Measurements from ENCODE around the gene SPAG16. TPM values are rescaled to one million over a fixed set of nuclear protein-coding genes. Genes with fewer than 3 reads are reported as not detected.

The SPAG16 gene
- total RNA-seq, 1 donor from 2014 or later = 20.6 TPM

DNA sequence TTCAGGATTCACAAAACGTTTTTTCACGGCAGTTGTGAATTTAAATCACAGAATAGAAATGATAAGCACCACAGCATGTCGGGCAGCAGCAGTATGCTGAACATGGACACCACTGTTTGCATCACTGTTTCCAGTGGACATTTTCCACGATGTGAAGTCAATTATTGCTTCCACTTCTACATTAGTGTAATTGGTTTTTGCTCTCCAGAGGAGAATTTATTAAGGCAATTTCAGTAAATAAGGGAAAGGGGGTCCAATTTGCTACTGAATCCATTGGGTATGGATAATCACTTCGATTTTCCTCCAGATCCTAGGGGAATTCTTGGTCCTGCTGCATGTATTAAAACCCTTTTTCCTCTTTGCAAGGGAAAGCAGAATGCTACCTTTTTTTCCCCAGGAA is 1096.4 kb downstream of the SPAG16 start:
- no peak for DNase-seq
- H3K4me3 ChIP-seq = no peak overlapping the region
- H3K27me3 ChIP-seq (ENCODE audit: low read depth) = no peaks in the 10 kb centered on the region
- intact Hi-C loops (cut with micrococcal nuclease) = no loop called here
- no peak overlapping the region for H3K27ac ChIP-seq (replicated peaks)
- H3K36me3 ChIP-seq = no peaks in the 10 kb centered on the region
- no peaks in the 10 kb centered on the region for H3K4me1 ChIP-seq
- no peaks in the 10 kb centered on the region for H3K9me3 ChIP-seq (replicated peaks)
- TF ChIP-seq CTCF (IDR thresholded peaks at IDR 0.05; ENCODE audit: borderline replicate concordance) = no peak

- no peak for TF ChIP-seq CTCF (IDR thresholded peaks at IDR 0.05; ENCODE audit: borderline replicate concordance)
- no peak overlapping the region for H3K27ac ChIP-seq (replicated peaks)
- H3K9me3 ChIP-seq (replicated peaks) = no peaks in the 10 kb centered on the region
- H3K4me1 ChIP-seq = no peaks in the 10 kb centered on the region
- no peak overlapping the region for H3K4me3 ChIP-seq
- DNase-seq = no peak
- H3K27me3 ChIP-seq (ENCODE audit: low read depth) = no peaks in the 10 kb centered on the region
- H3K36me3 ChIP-seq = no peaks in the 10 kb centered on the region
- intact Hi-C loops (cut with micrococcal nuclease) = no loop called here
Observed at GRCh38 chr2:214382229-214382628, 1098.0 kb downstream of the SPAG16 start.

DNA sequence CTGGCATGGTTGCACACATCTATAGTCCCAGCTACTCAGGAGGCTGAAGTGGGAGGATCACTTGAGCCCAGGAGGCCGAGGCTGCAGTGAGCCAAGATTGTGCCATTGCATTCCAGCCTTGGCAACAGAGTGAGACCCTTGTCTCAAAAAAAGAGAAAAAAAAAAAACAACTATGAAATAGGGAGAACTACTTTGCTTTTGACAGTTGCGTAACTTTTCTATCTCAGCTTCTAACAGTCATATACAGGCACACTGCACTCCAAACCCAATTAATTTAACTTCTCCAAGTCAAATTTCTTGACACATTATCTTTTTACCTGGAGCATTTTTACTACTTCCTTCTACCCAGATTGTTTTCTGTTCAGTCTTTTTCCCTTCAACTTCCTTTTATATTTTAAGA is 1102.5 kb downstream of the SPAG16 start:
- no peak overlapping the region for H3K27ac ChIP-seq (replicated peaks)
- no peaks in the 10 kb centered on the region for H3K27me3 ChIP-seq (ENCODE audit: low read depth)
- intact Hi-C loops (cut with micrococcal nuclease) = no loop called here
- no peaks in the 10 kb centered on the region for H3K4me1 ChIP-seq
- no peaks in the 10 kb centered on the region for H3K36me3 ChIP-seq
- no peak for TF ChIP-seq CTCF (IDR thresholded peaks at IDR 0.05; ENCODE audit: borderline replicate concordance)
- no peak for DNase-seq
- no peaks in the 10 kb centered on the region for H3K9me3 ChIP-seq (replicated peaks)
- H3K4me3 ChIP-seq = no peak overlapping the region

GRCh38 chr2:214389334-214389733 is 1105.1 kb downstream of the SPAG16 start:
- intact Hi-C loops (cut with micrococcal nuclease) = no loop called here
- H3K4me1 ChIP-seq = no peaks in the 10 kb centered on the region
- no peaks in the 10 kb centered on the region for H3K9me3 ChIP-seq (replicated peaks)
- H3K27me3 ChIP-seq (ENCODE audit: low read depth) = no peaks in the 10 kb centered on the region
- H3K4me3 ChIP-seq = no peak overlapping the region
- no peak for DNase-seq
- no peak for TF ChIP-seq CTCF (IDR thresholded peaks at IDR 0.05; ENCODE audit: borderline replicate concordance)
- H3K36me3 ChIP-seq = no peaks in the 10 kb centered on the region
- H3K27ac ChIP-seq (replicated peaks) = no peak overlapping the region

- Histone ChIP-seq H3K27ac (replicated peaks) (no peak overlapping the region), H3K27me3 (ENCODE audit: low read depth) (no peaks in the 10 kb centered on the region), H3K4me3 (no peak overlapping the region), H3K36me3 (no peaks in the 10 kb centered on the region), H3K9me3 (replicated peaks) (no peaks in the 10 kb centered on the region), H3K4me1 (no peaks in the 10 kb centered on the region)
- DNase-seq = no peak
- no peak for TF ChIP-seq CTCF (IDR thresholded peaks at IDR 0.05; ENCODE audit: borderline replicate concordance)
- intact Hi-C loops (cut with micrococcal nuclease) = no loop called here
Observed at GRCh38 chr2:214393796-214394195, 1109.5 kb downstream of the SPAG16 start.

- no peak for DNase-seq
- Histone ChIP-seq H3K9me3 (replicated peaks) (no peaks in the 10 kb centered on the region), H3K27ac (replicated peaks) (no peak overlapping the region), H3K36me3 (no peaks in the 10 kb centered on the region), H3K27me3 (ENCODE audit: low read depth) (no peaks in the 10 kb centered on the region), H3K4me3 (no peak overlapping the region), H3K4me1 (no peaks in the 10 kb centered on the region)
- intact Hi-C loops (cut with micrococcal nuclease) = no loop called here
- no peak for TF ChIP-seq CTCF (IDR thresholded peaks at IDR 0.05; ENCODE audit: borderline replicate concordance)
Observed at GRCh38 chr2:214395040-214395439, 1110.8 kb downstream of the SPAG16 start.
